Neural cell (in vitro differentiated cells): Measurements from ENCODE around the gene GFI1. TPM values are rescaled to one million over a fixed set of nuclear protein-coding genes. Genes with fewer than 3 reads are reported as not detected.

Source experiments
- H2AFZ ChIP-seq: fragments of 200-600, 300-800 bp; sonication (generic), shearing (Covaris generic); 2 replicates; pipeline ENCODE4 v1.6.0; 2014; ENCODE audit warnings: low read depth, mild to moderate bottlenecking, antibody characterized with exemption, low read length, moderate library complexity
- H3F3A ChIP-seq: fragments of 200-600 bp; shearing (Covaris generic); 2 replicates; pipeline ENCODE4 v1.6.1; 2016; ENCODE audit warnings: mild to moderate bottlenecking, moderate library complexity, mixed read lengths, antibody characterized with exemption, low read length; ENCODE audit not compliant: insufficient read depth, poor library complexity, severe bottlenecking
- H3K27ac ChIP-seq: fragments of 200-600, 300-800 bp; sonication (generic), shearing (Covaris generic); 2 replicates; pipeline ENCODE4 v1.5.1; 2014; ENCODE audit warnings: mild to moderate bottlenecking, low read length, moderate library complexity
- H3K27me3 ChIP-seq: fragments of 300-800, 200-600 bp; sonication (generic), shearing (Covaris generic); 2 replicates; pipeline ENCODE4 v1.6.0; 2014; ENCODE audit warnings: mild to moderate bottlenecking, low read depth, low read length, moderate library complexity; ENCODE audit not compliant: insufficient read depth
- H3K36me3 ChIP-seq: fragments of 300-800, 200-600 bp; sonication (generic), shearing (Covaris generic); 2 replicates; pipeline ENCODE4 v1.5.1; 2014; ENCODE audit warnings: mild to moderate bottlenecking, antibody characterized with exemption, low read length, moderate library complexity; ENCODE audit not compliant: insufficient read depth
- H3K4me2 ChIP-seq: fragments of 300-800, 200-600 bp; sonication (generic), shearing (Covaris generic); 2 replicates; pipeline ENCODE4 v1.6.0; 2014; ENCODE audit warnings: mild to moderate bottlenecking, low read length
- H3K4me3 ChIP-seq: fragments of 300-800, 200-600 bp; sonication (generic), shearing (Covaris generic); 2 replicates; pipeline ENCODE4 v1.5.1; 2014; ENCODE audit warnings: mild to moderate bottlenecking, low read length, moderate library complexity
- H3K79me2 ChIP-seq: fragments of 200-600 bp; shearing (Covaris generic); replicated peaks from 2 replicates; pipeline ENCODE4 v1.6.0; 2014; ENCODE audit warnings: mild to moderate bottlenecking, low read length, moderate library complexity; ENCODE audit not compliant: insufficient read depth
- H3K9ac ChIP-seq: fragments of 300-800, 200-600 bp; sonication (generic), shearing (Covaris generic); 2 replicates; pipeline ENCODE4 v1.6.1; 2016; ENCODE audit warnings: mild to moderate bottlenecking, low read length, mixed read lengths
- H3K9me2 ChIP-seq: fragments of 200-600 bp; shearing (Covaris generic); 2 replicates; pipeline ENCODE4 v1.6.1; 2016; ENCODE audit warnings: mild to moderate bottlenecking, low read length, mixed read lengths; ENCODE audit not compliant: insufficient read depth
- H3K9me3 ChIP-seq: fragments of 200-600, 300-800 bp; sonication (generic), shearing (Covaris generic); 2 replicates; pipeline ENCODE4 v1.6.1; 2016; ENCODE audit warnings: mild to moderate bottlenecking, mixed run types, low read length, moderate library complexity, mixed read lengths
- H4K20me1 ChIP-seq: fragments of 200-600 bp; shearing (Covaris generic); 2 replicates; pipeline ENCODE4 v1.6.1; 2016; ENCODE audit warnings: mild to moderate bottlenecking, mixed run types; ENCODE audit not compliant: insufficient read depth
- EP300 ChIP-seq: fragments of 450-650 bp; conservative IDR thresholded peaks from 2 replicates; pipeline ENCODE4 v1.6.1; 2014; ENCODE audit warnings: antibody characterized with exemption, mild to moderate bottlenecking, moderate library complexity; ENCODE audit not compliant: poor library complexity, severe bottlenecking
- EZH2 ChIP-seq: fragments of 200-600, 300-800 bp; shearing (Covaris generic), sonication (generic); IDR thresholded peaks from 2 replicates; pipeline ENCODE4 v1.6.1; 2014; ENCODE audit warnings: antibody characterized with exemption, low read length, borderline replicate concordance, mild to moderate bottlenecking; ENCODE audit not compliant: insufficient read depth, poor library complexity, severe bottlenecking
- MXI1 ChIP-seq: fragments of 450-650 bp; conservative IDR thresholded peaks from 2 replicates; pipeline ENCODE4 v1.6.1; 2014; ENCODE audit warnings: antibody characterized with exemption, mild to moderate bottlenecking; ENCODE audit not compliant: poor library complexity, severe bottlenecking
- POLR2AphosphoS5 ChIP-seq: IDR thresholded peaks from 2 replicates; pipeline ENCODE4 v1.6.1; 2012
- RAD21 ChIP-seq: fragments of 450-650 bp; conservative IDR thresholded peaks from 2 replicates; pipeline ENCODE4 v1.6.1; 2014; ENCODE audit warnings: antibody characterized with exemption, mild to moderate bottlenecking, moderate library complexity
- SMC3 ChIP-seq: fragments of 450-650 bp; conservative IDR thresholded peaks from 2 replicates; pipeline ENCODE4 v1.6.1; 2014; ENCODE audit warnings: antibody characterized with exemption, mild to moderate bottlenecking, moderate library complexity; ENCODE audit not compliant: poor library complexity
- TAF1 ChIP-seq: IDR thresholded peaks from 2 replicates; pipeline ENCODE4 v1.6.1; 2012; ENCODE audit warnings: low read depth
- polyA plus RNA-seq: library from polyadenylated mRNA; depleted of rRNA; stranded (reverse); fragments of >200 nt; gene quantifications from 2 replicates; pipeline ENCODE4 v1.2.3, GENCODE V29; 2014
- TF ChIP-seq, protein P1 (sequence below): IDR thresholded peaks from 2 replicates; pipeline ENCODE4 v1.6.1; 2012; ENCODE audit warnings: borderline replicate concordance
- TF ChIP-seq, protein P2 (sequence below): fragments of 450-650 bp; IDR thresholded peaks from 2 replicates; pipeline ENCODE4 v1.5.1; 2014; ENCODE audit warnings: antibody characterized with exemption, mild to moderate bottlenecking, moderate library complexity; ENCODE audit not compliant: poor library complexity, severe bottlenecking

Gene GFI1
- polyA plus RNA-seq, 1 donor from 2014 or later, result not detected

DNA sequence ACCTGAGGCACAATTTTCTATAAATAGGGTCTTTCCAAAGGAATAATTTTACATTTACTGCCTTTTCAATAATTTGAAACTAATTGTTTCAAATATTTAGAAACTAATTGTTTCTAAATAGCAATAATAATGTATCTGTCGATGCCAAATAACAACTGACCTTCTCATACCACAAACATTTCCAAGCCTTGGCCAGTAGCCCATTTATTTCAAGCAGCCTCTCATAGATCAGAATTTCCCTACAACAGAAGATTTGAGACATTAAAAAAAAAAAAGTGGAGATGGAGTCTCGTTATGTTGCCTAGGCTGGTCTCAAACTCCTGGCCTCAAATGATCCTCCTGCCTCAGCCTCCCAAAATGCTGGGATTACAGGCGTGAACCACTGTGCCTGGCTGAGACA, 2.1 kb upstream of the GFI1 start:
- Histone ChIP-seq H3K9me3 (no peaks in the 10 kb centered on the region), H3F3A (no peaks in the 10 kb centered on the region), H3K27me3 (peaks cover 66% of the 10 kb centered on the region), H2AFZ (no peak overlapping the region), H4K20me1 (no peaks in the 10 kb centered on the region), H3K9ac (no peak overlapping the region), H3K9me2 (no peaks in the 10 kb centered on the region), H3K4me2 (no peak overlapping the region), H3K4me3 (no peak overlapping the region), H3K79me2 (no peaks in the 10 kb centered on the region), H3K27ac (no peak overlapping the region), H3K36me3 (no peaks in the 10 kb centered on the region)
- TF ChIP-seq, protein P1, sequence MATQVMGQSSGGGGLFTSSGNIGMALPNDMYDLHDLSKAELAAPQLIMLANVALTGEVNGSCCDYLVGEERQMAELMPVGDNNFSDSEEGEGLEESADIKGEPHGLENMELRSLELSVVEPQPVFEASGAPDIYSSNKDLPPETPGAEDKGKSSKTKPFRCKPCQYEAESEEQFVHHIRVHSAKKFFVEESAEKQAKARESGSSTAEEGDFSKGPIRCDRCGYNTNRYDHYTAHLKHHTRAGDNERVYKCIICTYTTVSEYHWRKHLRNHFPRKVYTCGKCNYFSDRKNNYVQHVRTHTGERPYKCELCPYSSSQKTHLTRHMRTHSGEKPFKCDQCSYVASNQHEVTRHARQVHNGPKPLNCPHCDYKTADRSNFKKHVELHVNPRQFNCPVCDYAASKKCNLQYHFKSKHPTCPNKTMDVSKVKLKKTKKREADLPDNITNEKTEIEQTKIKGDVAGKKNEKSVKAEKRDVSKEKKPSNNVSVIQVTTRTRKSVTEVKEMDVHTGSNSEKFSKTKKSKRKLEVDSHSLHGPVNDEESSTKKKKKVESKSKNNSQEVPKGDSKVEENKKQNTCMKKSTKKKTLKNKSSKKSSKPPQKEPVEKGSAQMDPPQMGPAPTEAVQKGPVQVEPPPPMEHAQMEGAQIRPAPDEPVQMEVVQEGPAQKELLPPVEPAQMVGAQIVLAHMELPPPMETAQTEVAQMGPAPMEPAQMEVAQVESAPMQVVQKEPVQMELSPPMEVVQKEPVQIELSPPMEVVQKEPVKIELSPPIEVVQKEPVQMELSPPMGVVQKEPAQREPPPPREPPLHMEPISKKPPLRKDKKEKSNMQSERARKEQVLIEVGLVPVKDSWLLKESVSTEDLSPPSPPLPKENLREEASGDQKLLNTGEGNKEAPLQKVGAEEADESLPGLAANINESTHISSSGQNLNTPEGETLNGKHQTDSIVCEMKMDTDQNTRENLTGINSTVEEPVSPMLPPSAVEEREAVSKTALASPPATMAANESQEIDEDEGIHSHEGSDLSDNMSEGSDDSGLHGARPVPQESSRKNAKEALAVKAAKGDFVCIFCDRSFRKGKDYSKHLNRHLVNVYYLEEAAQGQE, result no peak
- no peak for TF ChIP-seq EP300
- no peak for TF ChIP-seq POLR2AphosphoS5
- no peak for TF ChIP-seq RAD21
- TF ChIP-seq MXI1, result no peak
- no peak for TF ChIP-seq SMC3
- TF ChIP-seq TAF1, result no peak
- TF ChIP-seq EZH2, result no peak
- TF ChIP-seq, protein P2, sequence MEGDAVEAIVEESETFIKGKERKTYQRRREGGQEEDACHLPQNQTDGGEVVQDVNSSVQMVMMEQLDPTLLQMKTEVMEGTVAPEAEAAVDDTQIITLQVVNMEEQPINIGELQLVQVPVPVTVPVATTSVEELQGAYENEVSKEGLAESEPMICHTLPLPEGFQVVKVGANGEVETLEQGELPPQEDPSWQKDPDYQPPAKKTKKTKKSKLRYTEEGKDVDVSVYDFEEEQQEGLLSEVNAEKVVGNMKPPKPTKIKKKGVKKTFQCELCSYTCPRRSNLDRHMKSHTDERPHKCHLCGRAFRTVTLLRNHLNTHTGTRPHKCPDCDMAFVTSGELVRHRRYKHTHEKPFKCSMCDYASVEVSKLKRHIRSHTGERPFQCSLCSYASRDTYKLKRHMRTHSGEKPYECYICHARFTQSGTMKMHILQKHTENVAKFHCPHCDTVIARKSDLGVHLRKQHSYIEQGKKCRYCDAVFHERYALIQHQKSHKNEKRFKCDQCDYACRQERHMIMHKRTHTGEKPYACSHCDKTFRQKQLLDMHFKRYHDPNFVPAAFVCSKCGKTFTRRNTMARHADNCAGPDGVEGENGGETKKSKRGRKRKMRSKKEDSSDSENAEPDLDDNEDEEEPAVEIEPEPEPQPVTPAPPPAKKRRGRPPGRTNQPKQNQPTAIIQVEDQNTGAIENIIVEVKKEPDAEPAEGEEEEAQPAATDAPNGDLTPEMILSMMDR, result no peak

DNA sequence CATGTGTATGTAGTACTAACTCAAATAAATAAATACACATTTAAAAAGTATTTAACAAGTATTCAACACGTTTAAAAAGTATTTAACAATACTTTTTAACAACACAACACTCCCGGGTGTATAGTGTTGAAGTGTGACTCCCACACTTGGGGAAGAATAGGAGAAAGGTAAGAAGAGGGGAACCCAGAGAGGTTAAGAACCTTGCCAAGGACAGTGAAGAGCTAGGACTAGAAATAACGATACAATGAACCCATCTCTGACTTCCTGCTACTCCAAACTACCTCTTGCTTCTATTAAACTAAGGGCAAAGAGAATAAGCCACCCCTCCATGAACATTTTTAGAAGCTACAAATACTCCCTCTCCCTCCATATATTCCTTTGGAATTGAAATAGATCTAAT, 1.7 kb upstream of the GFI1 start:
- no peak overlapping the region for H2AFZ ChIP-seq
- H3K4me3 ChIP-seq, result no peak overlapping the region
- H3K36me3 ChIP-seq, result no peaks in the 10 kb centered on the region
- H3K9me2 ChIP-seq, result no peaks in the 10 kb centered on the region
- no peaks in the 10 kb centered on the region for H3F3A ChIP-seq
- H3K9ac ChIP-seq, result no peak overlapping the region
- TF ChIP-seq, protein P2, result no peak
- TF ChIP-seq EP300 (no peak), MXI1 (no peak)
- TF ChIP-seq, protein P1, result no peak
- H3K9me3 ChIP-seq, result no peaks in the 10 kb centered on the region
- peaks cover 70% of the 10 kb centered on the region for H3K27me3 ChIP-seq
- no peak overlapping the region for H3K27ac ChIP-seq
- H3K79me2 ChIP-seq, result no peaks in the 10 kb centered on the region
- H3K4me2 ChIP-seq, result no peak overlapping the region
- H4K20me1 ChIP-seq, result no peaks in the 10 kb centered on the region
